Glomerular visceral epithelial cell (primary cell): ENCODE data around the gene TBC1D30.

Experiments
- DNase-seq: peaks from one replicate; pipeline ENCODE4 v3.0.0-alpha.2; 2016; ENCODE audit errors: extremely low spot score

The TBC1D30 gene

GRCh38 chr12:64911081-64911480 lies 86.6 kb downstream of the TBC1D30 start:
- DNase-seq: no peak

- DNase-seq: no peak
Measured at GRCh38 chr12:64911912-64912311, 87.5 kb downstream of the TBC1D30 start.

GRCh38 chr12:64912516-64913255 lies 88.2 kb downstream of the TBC1D30 start:
- no peak for DNase-seq

GRCh38 chr12:64915242-64915641 lies 90.8 kb downstream of the TBC1D30 start:
- no peak for DNase-seq

GRCh38 chr12:64916411-64917261 lies 92.2 kb downstream of the TBC1D30 start:
- no peak for DNase-seq

GRCh38 chr12:64918344-64918743 lies 93.9 kb downstream of the TBC1D30 start:
- DNase-seq: no peak

GRCh38 chr12:64918801-64919200 lies 94.4 kb downstream of the TBC1D30 start:
- DNase-seq: no peak

GRCh38 chr12:64922853-64923252 lies 98.4 kb downstream of the TBC1D30 start:
- DNase-seq: no peak

- no peak for DNase-seq
Measured at GRCh38 chr12:64923536-64923935, 99.1 kb downstream of the TBC1D30 start.
